ENCODE measurements around the gene N4BP2.

DNA sequence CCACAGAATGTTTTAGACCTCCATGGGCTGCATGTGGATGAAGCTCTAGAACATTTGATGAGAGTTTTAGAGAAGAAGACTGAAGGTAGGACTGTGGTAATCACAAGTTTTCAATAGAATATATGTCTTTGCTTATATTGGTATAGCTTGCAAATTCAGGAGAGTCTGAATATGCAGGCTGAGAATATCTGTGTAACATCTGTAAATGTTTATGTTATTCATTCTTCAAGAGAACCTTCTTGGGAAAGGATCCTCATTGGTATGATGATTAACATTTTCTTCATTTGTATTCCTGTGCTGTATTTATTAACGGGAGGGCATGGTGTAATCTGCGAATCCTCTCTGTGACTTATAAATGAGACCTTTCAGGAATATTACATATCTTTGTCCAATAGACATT lies 88.1 kb downstream of the N4BP2 start:
- TF ChIP-seq CTCF (IDR thresholded peaks at IDR 0.05) = no peak
- no peak for TF ChIP-seq POLR2A (IDR thresholded peaks at IDR 0.05)
- no peak for TF ChIP-seq EP300 (IDR thresholded peaks at IDR 0.05)

Measured in ovary (tissue), 3 donors.